ENCODE results near the gene ARL16.
"Not testable (repeated sequence)": the region's sequence is repeated elsewhere in the genome, so short reads cannot be mapped to it uniquely, and the experiment has no call there.

ARL16 gene

DNA sequence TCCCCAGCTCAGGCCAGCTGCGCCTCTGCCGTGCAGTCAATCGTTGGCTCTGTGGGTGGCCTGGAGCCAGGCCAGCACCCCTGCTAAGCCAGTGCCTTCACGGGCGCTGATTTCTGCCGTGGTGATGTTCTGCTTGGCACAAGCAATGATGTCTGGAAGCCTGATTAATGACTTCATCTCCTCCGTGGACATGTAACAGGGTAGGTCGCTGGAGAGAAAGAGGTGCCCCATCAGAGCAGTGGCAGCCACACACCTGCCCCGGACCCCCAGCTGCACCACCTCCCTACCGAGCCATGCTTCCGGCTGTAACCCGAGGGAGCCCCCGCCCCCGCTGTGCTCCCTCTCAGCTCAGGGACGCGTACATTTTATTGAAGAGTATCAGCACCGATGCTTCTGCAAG lies 1.9 kb downstream of the ARL16 start:
- POLR2A ChIA-PET: interaction anchor here (2.6 to 6.2 kb wide), 4 partner anchors 8 to 21 kb away, joined by 19 to 120 read pairs (median 26); partner anchors contain the start of genes CCDC137, MRPL12 and OXLD1
- no peak for TF ChIP-seq PKNOX1 (IDR thresholded peaks at IDR 0.05)
- no peak for TF ChIP-seq FOXA1 (IDR thresholded peaks at IDR 0.05)
- no peak for TF ChIP-seq L3MBTL2 (conservative IDR thresholded peaks at IDR 0.05)
- TF ChIP-seq FOXM1 (IDR thresholded peaks at IDR 0.05; ENCODE audit: borderline replicate concordance): no peak
- no peak for TF ChIP-seq ARNT (IDR thresholded peaks at IDR 0.05)
- TF ChIP-seq NFRKB (IDR thresholded peaks at IDR 0.05): no peak
- TF ChIP-seq ELF4 (IDR thresholded peaks at IDR 0.05): no peak
- no peak for TF ChIP-seq SUZ12 (IDR thresholded peaks at IDR 0.05)
- no peak for TF ChIP-seq HDGF (IDR thresholded peaks at IDR 0.05; ENCODE audit: borderline replicate concordance)
- no peak for TF ChIP-seq SP1 (IDR thresholded peaks at IDR 0.05)
- TF ChIP-seq ZNF384 (IDR thresholded peaks at IDR 0.05): no peak
- no peak for TF ChIP-seq TARDBP (IDR thresholded peaks at IDR 0.05)
- CTCF ChIA-PET: no interaction called here
- DNase-seq (ENCODE audit: extremely low spot score): no peak

DNA sequence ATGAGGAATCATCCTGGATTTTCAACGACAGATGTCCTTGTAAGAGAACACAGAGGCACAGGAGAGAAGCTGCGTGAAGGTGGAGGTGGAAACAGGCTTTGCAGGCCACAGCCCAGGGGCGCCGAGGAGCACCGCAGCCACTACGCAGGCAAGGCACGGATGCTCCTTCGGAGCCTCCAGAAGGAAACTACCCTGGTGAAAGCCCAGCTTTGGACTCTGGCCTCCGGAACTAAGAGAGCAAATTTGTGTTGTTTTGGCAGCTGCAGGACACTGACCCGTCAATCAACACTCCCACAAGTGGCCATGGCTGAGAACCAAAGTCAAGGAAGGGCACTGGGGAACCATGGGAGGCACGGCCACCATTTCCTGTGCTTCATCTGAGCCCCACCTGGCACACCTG lies 3.4 kb downstream of the ARL16 start:
- POLR2A ChIA-PET: interaction anchor here (1.5 kb wide), 2 partner anchors 14 to 23 kb away, joined by 4 to 10 read pairs; partner anchors contain the start of genes CCDC137, MRPL12 and OXLD1
- TF ChIP-seq L3MBTL2 (conservative IDR thresholded peaks at IDR 0.05) (no peak), ARNT (IDR thresholded peaks at IDR 0.05) (no peak), TARDBP (IDR thresholded peaks at IDR 0.05) (no peak), HDGF (IDR thresholded peaks at IDR 0.05; ENCODE audit: borderline replicate concordance) (no peak), ELF4 (IDR thresholded peaks at IDR 0.05) (no peak), SUZ12 (IDR thresholded peaks at IDR 0.05) (no peak), BHLHE40 (IDR thresholded peaks at IDR 0.05; ENCODE audit: borderline replicate concordance) (no peak), PKNOX1 (IDR thresholded peaks at IDR 0.05) (no peak), ZNF384 (IDR thresholded peaks at IDR 0.05) (no peak), FOXA1 (IDR thresholded peaks at IDR 0.05) (no peak), SP1 (IDR thresholded peaks at IDR 0.05) (no peak), FOXK2 (IDR thresholded peaks at IDR 0.05) (no peak)
- no peak for DNase-seq (ENCODE audit: extremely low spot score)
- CTCF ChIA-PET: no interaction called here

DNA sequence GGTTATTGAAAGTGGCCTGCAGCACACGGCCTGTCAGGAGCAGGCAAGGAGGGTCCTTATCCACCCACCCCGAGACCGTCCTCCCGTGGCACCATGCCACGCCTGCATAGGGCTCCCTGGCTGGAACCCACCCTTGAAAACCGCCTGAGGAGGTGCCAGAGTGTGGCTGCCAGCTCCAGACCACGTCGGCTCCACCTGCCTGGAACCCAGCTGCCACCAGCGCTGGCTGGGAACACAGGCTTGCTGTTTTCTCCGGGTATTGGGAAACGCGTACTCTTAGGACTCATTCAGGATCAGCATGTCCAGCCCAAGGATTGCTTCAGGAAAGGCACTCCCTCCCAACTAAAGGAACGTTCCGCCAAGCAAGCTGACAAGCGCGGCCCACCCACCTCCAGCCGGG lies 6.7 kb downstream of the ARL16 start:
- POLR2A ChIA-PET: interaction anchor here (0.8 to 2.0 kb wide), 4 partner anchors 10 to 24 kb away, joined by 3 to 21 read pairs (median 4); partner anchors contain the start of genes CCDC137 and OXLD1
- no peak for DNase-seq (ENCODE audit: extremely low spot score)
- TF ChIP-seq PKNOX1 (IDR thresholded peaks at IDR 0.05): no peak
- TF ChIP-seq LEF1 (IDR thresholded peaks at IDR 0.05; ENCODE audit: borderline replicate concordance): no peak
- TF ChIP-seq ELF4 (IDR thresholded peaks at IDR 0.05): no peak
- TF ChIP-seq HDGF (IDR thresholded peaks at IDR 0.05; ENCODE audit: borderline replicate concordance): no peak
- no peak for TF ChIP-seq FOXA1 (IDR thresholded peaks at IDR 0.05)
- TF ChIP-seq FOXM1 (IDR thresholded peaks at IDR 0.05; ENCODE audit: borderline replicate concordance): no peak
- TF ChIP-seq CTBP1 (IDR thresholded peaks at IDR 0.05; ENCODE audit: borderline replicate concordance): no peak
- no peak for TF ChIP-seq L3MBTL2 (conservative IDR thresholded peaks at IDR 0.05)
- TF ChIP-seq NFRKB (IDR thresholded peaks at IDR 0.05): no peak
- no peak for TF ChIP-seq SP1 (IDR thresholded peaks at IDR 0.05)
- no peak for TF ChIP-seq TARDBP (IDR thresholded peaks at IDR 0.05)
- no peak for TF ChIP-seq ZNF384 (IDR thresholded peaks at IDR 0.05)
- TF ChIP-seq ARNT (IDR thresholded peaks at IDR 0.05): no peak
- TF ChIP-seq FOXK2 (IDR thresholded peaks at IDR 0.05): no peak
- no peak for TF ChIP-seq BHLHE40 (IDR thresholded peaks at IDR 0.05; ENCODE audit: borderline replicate concordance)
- CTCF ChIA-PET: no interaction called here

- not testable (repeated sequence) for DNase-seq (ENCODE audit: extremely low spot score)
- ChIA-PET CTCF (interaction anchor here (0.6 to 1.4 kb wide), 7 partner anchors 14 to 190 kb away, joined by 3 to 7 read pairs (median 4); no protein-coding TSS in a partner anchor), POLR2A (interaction anchor here (1.2 to 4.3 kb wide), 6 partner anchors 8 to 191 kb away, joined by 3 to 27 read pairs (median 10); partner anchors contain the start of genes ARL16, CCDC137, HGS and MRPL12)
Observed at GRCh38 chr17:81675515-81676221, 7.9 kb downstream of the ARL16 start.

DNA sequence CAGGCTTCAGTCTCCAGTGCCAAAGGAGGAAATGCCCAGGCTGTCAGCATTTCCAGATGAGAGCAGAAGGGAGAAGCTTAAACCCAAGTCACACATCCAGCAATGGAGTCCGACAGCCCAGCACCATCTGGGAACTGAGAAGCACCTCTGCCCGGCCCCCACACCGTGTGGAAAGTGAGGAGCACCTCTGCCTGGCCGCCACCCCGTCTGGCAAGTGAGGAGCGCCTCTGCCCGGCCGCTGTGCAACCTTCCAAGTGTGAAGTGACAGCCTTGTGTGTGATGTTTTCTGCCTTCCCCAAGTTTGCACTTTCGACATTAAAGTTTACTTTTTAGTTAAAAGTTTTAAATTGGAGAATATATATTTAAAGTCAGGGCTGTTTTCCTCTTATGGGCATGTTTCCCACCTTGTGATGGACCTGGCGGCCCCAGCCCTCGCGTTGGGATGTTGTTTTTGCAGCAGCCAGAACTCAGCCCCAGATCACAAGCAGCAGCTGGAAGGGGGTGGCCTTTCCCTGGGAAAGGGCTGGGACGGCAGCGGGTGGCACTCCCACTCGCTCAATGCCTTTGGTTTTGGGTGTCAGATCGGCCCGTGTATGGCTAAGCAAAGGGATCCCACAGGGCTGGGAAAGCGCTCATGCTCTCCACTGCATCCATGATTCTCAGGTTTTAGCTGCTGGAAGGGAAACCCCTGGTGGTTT lies 9.9 kb downstream of the ARL16 start:
- ChIA-PET POLR2A (interaction anchor here (1.2 to 4.3 kb wide), 2 partner anchors 10 to 106 kb away, joined by 3 to 27 read pairs; partner anchors contain the start of genes ARL16 and HGS), CTCF (no interaction called here)
- no peak for TF ChIP-seq ELF4 (IDR thresholded peaks at IDR 0.05)
- TF ChIP-seq FOXK2 (IDR thresholded peaks at IDR 0.05): no peak

GRCh38 chr17:81672954-81673353 lies 10.6 kb downstream of the ARL16 start:
- ChIA-PET CTCF (no interaction called here), POLR2A (interaction anchor here (0.9 to 4.3 kb wide), 3 partner anchors 11 to 161 kb away, joined by 3 to 27 read pairs (median 3); partner anchors contain the start of genes ARL16, HGS and MCRIP1)
- DNase-seq (ENCODE audit: extremely low spot score): no peak
- TF ChIP-seq ZNF384 (IDR thresholded peaks at IDR 0.05) (no peak), FOXA1 (IDR thresholded peaks at IDR 0.05) (no peak), L3MBTL2 (conservative IDR thresholded peaks at IDR 0.05) (no peak), LEF1 (IDR thresholded peaks at IDR 0.05; ENCODE audit: borderline replicate concordance) (no peak), CTBP1 (IDR thresholded peaks at IDR 0.05; ENCODE audit: borderline replicate concordance) (no peak), ARNT (IDR thresholded peaks at IDR 0.05) (no peak), TARDBP (IDR thresholded peaks at IDR 0.05) (no peak), SP1 (IDR thresholded peaks at IDR 0.05) (no peak), ELF4 (IDR thresholded peaks at IDR 0.05) (no peak), FOXK2 (IDR thresholded peaks at IDR 0.05) (no peak), NFRKB (IDR thresholded peaks at IDR 0.05) (no peak), BHLHE40 (IDR thresholded peaks at IDR 0.05; ENCODE audit: borderline replicate concordance) (no peak), FOXM1 (IDR thresholded peaks at IDR 0.05; ENCODE audit: borderline replicate concordance) (no peak), HDGF (IDR thresholded peaks at IDR 0.05; ENCODE audit: borderline replicate concordance) (no peak), PKNOX1 (IDR thresholded peaks at IDR 0.05) (no peak), SUZ12 (IDR thresholded peaks at IDR 0.05) (no peak)

More for the DNA sequence above, 9.9 kb downstream of the ARL16 start:
- no peak for DNase-seq (ENCODE audit: extremely low spot score)

Measured in HEK293T (cell line).